K562 (cell line): Measurements from ENCODE around the gene GNAT2. TPM values are rescaled to one million over a fixed set of nuclear protein-coding genes. Genes with fewer than 3 reads are reported as not detected.

Experiments used
- CHD7 ChIP-seq: fragments of 200-600 bp; sonication (generic); IDR thresholded peaks from one replicate; pipeline ENCODE4 v1.6.1; 2012; ENCODE audit warnings: mild to moderate bottlenecking, low read depth, low read length, inconsistent platforms
- GATAD2B ChIP-seq: fragments of 450-650 bp; IDR thresholded peaks from 2 replicates; pipeline ENCODE4 v1.6.1; 2017; ENCODE audit warnings: mild to moderate bottlenecking, borderline replicate concordance
- HNRNPLL ChIP-seq: fragments of 200-400 bp; formaldehyde crosslinking; IDR thresholded peaks from 2 replicates; pipeline ENCODE4 v1.6.1; 2017; ENCODE audit warnings: low read length, low read depth, mild to moderate bottlenecking; ENCODE audit not compliant: poor library complexity, severe bottlenecking
- TFAP4 ChIP-seq: sonication (generic); formaldehyde crosslinking; IDR thresholded peaks from 2 replicates; pipeline ENCODE4 v1.8.0; 2022; ENCODE audit warnings: missing genetic modification reagents, mild to moderate bottlenecking, moderate library complexity, borderline replicate concordance
- ZNF165 ChIP-seq: fragments of 250-450 bp; sonication (Bioruptor Pico); IDR thresholded peaks from 2 replicates; pipeline ENCODE4 v1.4.0; 2020; ENCODE audit warnings: borderline replicate concordance
- ZNF324 ChIP-seq: fragments of 250-450 bp; sonication (Bioruptor Pico); IDR thresholded peaks from 2 replicates; pipeline ENCODE4 v1.4.0; 2020; ENCODE audit warnings: mild to moderate bottlenecking
- polyA plus RNA-seq, 8 experiments: library from polyadenylated mRNA; depleted of rRNA in 4 of 8; stranded (reverse) in 5 of 8; unstranded in 3 of 8; fragments of >200 nt; fragmentation: Nextera tagmentation in 2 of 8; fragmentation: Illumina TruSeq in 1 of 8; extraction: Ambion mirVana in 2 of 8; extraction: Trizol in 1 of 8; gene quantifications; 2 replicates each; pipeline versions ENCODE4 v1.2.1 to v1.2.3, GENCODE V29; 2011 to 2014; ENCODE audit warnings: inconsistent platforms in 1 of 8, missing spikeins in 1 of 8
- total RNA-seq, 7 experiments: library from RNA; depleted of rRNA in 6 of 7; stranded (reverse); fragments of >200 nt in 6 of 7; fragmentation: Illumina TruSeq in 2 of 7; extraction: Trizol in 2 of 7; gene quantifications; 2 replicates each; pipeline versions ENCODE4 v1.2.1 to v1.2.3, GENCODE V29; 2011 to 2021; ENCODE audit warnings: low replicate concordance in 1 of 7

The GNAT2 gene
- total and polyA plus RNA-seq, 9 of the 15 experiments (the other 6 are each of a cell fraction or from before 2014, with no cell fraction given), result 0.06 to 0.52 (median 0.24) TPM; not detected in 1

GRCh38 chr1:109658533-109659042 lies 39.2 kb upstream of the GNAT2 start (continued):
- TF ChIP-seq CHD7, result no peak
- TF ChIP-seq ZNF324, result no peak
- no peak for TF ChIP-seq GATAD2B
- TF ChIP-seq HNRNPLL, result no peak
- no peak for TF ChIP-seq ZNF165 (CRISPR knock-in tag)
- peak; percentile 54; the same call in 1 of the 2 replicates for TF ChIP-seq TFAP4 (CRISPR knock-in tag)
